H1 (cell line): ENCODE data around the gene DENND2D. TPM values are rescaled to one million over a fixed set of nuclear protein-coding genes. Genes with fewer than 3 reads are reported as not detected.

Experiments
- BACH1 ChIP-seq: IDR thresholded peaks from 2 replicates; pipeline ENCODE4 v1.6.1; 2012; ENCODE audit warnings: low read length, improper control_type of control experiment
- MAFK ChIP-seq: IDR thresholded peaks from 2 replicates; pipeline ENCODE4 v1.6.1; 2012; ENCODE audit warnings: low read depth, mild to moderate bottlenecking, improper control_type of control experiment, low read length
- polyA plus RNA-seq, 7 experiments: library from polyadenylated mRNA; depleted of rRNA in 3 of 7; stranded (reverse) in 5 of 7; unstranded in 2 of 7; fragments of >200 nt in 5 of 7; fragments of 200-250 nt in 2 of 7; gene quantifications; 1 replicate in 5 of 7; 2 replicates in 1 of 7; 4 replicates in 1 of 7; pipeline versions ENCODE4 v1.2.1 to v1.2.3, GENCODE V29; 2011 to 2013; ENCODE audit warnings: missing spikeins in 2 of 7, mixed read lengths in 2 of 7
- total RNA-seq: library from RNA; stranded (reverse); fragmentation: NEBNext Ultra II Directional; extraction: Animal tissue kit (Norgen Biotek cat#: 25700); gene quantifications from 2 replicates; pipeline ENCODE4 v1.2.1, GENCODE V29; 2021

Gene DENND2D
- total and polyA plus RNA-seq, 2 of the 8 experiments (the other 6 are each of a cell fraction or from before 2014, with no cell fraction given): 0.58 to 1.6 TPM

GRCh38 chr1:111184663-111185062, 15.8 kb downstream of the DENND2D start (continued):
- no peak for TF ChIP-seq MAFK
- no peak for TF ChIP-seq BACH1
